ENCODE data around the gene PRR12.

The PRR12 gene

GRCh38 chr19:49597703-49597974, 6.7 kb downstream of the PRR12 start:
- no peaks in the 10 kb centered on the region for H3K9me2 ChIP-seq (replicated peaks; ENCODE audit: insufficient read depth, low read length)
- no peak overlapping the region for H3K27ac ChIP-seq (ENCODE audit: low read length)
- peaks cover 54% of the 10 kb centered on the region for H3K79me2 ChIP-seq (ENCODE audit: low read length)
- H3K9me3 ChIP-seq (replicated peaks; ENCODE audit: insufficient read depth, low read length): no peaks in the 10 kb centered on the region
- no peak for DNase-seq
- H3K4me3 ChIP-seq (ENCODE audit: low read length): no peak overlapping the region
- H3K9ac ChIP-seq (ENCODE audit: low read length): no peak overlapping the region
- no peaks in the 10 kb centered on the region for H3K36me3 ChIP-seq (replicated peaks; ENCODE audit: insufficient read depth, low read length)
- no peaks in the 10 kb centered on the region for H4K20me1 ChIP-seq (ENCODE audit: insufficient read depth, low read length)
- TF ChIP-seq EZH2 (optimal IDR thresholded peaks at IDR 0.05; ENCODE audit: low read depth, low read length) (no peak), EZH2phosphoT487 (IDR thresholded peaks at IDR 0.05; ENCODE audit: low read length) (no peak), CTCF (IDR thresholded peaks at IDR 0.05; ENCODE audit: low read length) (no peak)
- H3K4me1 ChIP-seq (ENCODE audit: low read length): peaks cover 6% of the 10 kb centered on the region
- no peaks in the 10 kb centered on the region for H3K27me3 ChIP-seq (replicated peaks; ENCODE audit: insufficient read depth, low read length)
- H2AFZ ChIP-seq (ENCODE audit: low read length): no peak overlapping the region
- H3K4me2 ChIP-seq (ENCODE audit: low read depth, low read length): no peak overlapping the region
- H3F3A ChIP-seq (ENCODE audit: insufficient read depth, low read length): peaks cover 4% of the 10 kb centered on the region

GRCh38 chr19:49599378-49600295, 8.7 kb downstream of the PRR12 start:
- H3K79me2 ChIP-seq (ENCODE audit: low read length): peaks cover 49% of the 10 kb centered on the region
- H3K9ac ChIP-seq (ENCODE audit: low read length): no peak overlapping the region
- H3K9me3 ChIP-seq (replicated peaks; ENCODE audit: insufficient read depth, low read length): no peaks in the 10 kb centered on the region
- no peaks in the 10 kb centered on the region for H3F3A ChIP-seq (ENCODE audit: insufficient read depth, low read length)
- no peak overlapping the region for H3K27ac ChIP-seq (ENCODE audit: low read length)
- no peak for TF ChIP-seq EZH2phosphoT487 (IDR thresholded peaks at IDR 0.05; ENCODE audit: low read length)
- H4K20me1 ChIP-seq (ENCODE audit: insufficient read depth, low read length): no peaks in the 10 kb centered on the region
- H3K4me2 ChIP-seq (ENCODE audit: low read depth, low read length): no peak overlapping the region
- H3K27me3 ChIP-seq (replicated peaks; ENCODE audit: insufficient read depth, low read length): no peaks in the 10 kb centered on the region
- no peaks in the 10 kb centered on the region for H3K4me1 ChIP-seq (ENCODE audit: low read length)
- no peak overlapping the region for H2AFZ ChIP-seq (ENCODE audit: low read length)
- no peaks in the 10 kb centered on the region for H3K36me3 ChIP-seq (replicated peaks; ENCODE audit: insufficient read depth, low read length)
- no peak overlapping the region for H3K4me3 ChIP-seq (ENCODE audit: low read length)
- DNase-seq: no peak
- H3K9me2 ChIP-seq (replicated peaks; ENCODE audit: insufficient read depth, low read length): no peaks in the 10 kb centered on the region

DNA sequence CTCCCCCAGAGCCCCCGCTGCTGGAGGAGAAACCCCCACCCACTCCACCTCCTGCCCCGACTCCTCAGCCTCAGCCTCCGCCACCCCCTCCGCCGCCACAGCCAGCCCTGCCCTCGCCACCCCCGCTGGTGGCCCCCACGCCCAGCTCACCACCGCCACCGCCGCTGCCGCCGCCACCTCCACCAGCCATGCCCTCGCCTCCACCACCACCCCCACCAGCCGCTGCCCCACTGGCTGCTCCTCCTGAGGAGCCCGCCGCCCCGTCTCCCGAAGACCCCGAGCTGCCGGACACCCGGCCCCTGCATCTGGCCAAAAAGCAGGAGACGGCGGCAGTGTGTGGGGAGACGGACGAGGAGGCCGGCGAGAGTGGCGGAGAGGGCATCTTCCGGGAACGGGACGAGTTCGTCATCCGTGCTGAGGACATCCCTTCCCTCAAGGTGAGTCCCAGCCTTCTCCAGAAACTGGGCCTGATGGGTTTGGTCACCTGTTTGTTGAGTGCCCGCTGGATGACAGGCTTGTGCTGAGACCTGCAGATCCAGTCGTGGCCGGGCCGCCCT, 10.6 kb downstream of the PRR12 start:
- Histone ChIP-seq H3K9me2 (replicated peaks; ENCODE audit: insufficient read depth, low read length) (no peaks in the 10 kb centered on the region), H3K4me2 (ENCODE audit: low read depth, low read length) (no peak overlapping the region), H3K4me3 (ENCODE audit: low read length) (no peak overlapping the region), H3K9ac (ENCODE audit: low read length) (no peak overlapping the region), H4K20me1 (ENCODE audit: insufficient read depth, low read length) (no peaks in the 10 kb centered on the region), H3K9me3 (replicated peaks; ENCODE audit: insufficient read depth, low read length) (no peaks in the 10 kb centered on the region), H2AFZ (ENCODE audit: low read length) (no peak overlapping the region), H3K4me1 (ENCODE audit: low read length) (no peaks in the 10 kb centered on the region), H3F3A (ENCODE audit: insufficient read depth, low read length) (no peaks in the 10 kb centered on the region), H3K79me2 (ENCODE audit: low read length) (peaks cover 44% of the 10 kb centered on the region), H3K27me3 (replicated peaks; ENCODE audit: insufficient read depth, low read length) (no peaks in the 10 kb centered on the region), H3K27ac (ENCODE audit: low read length) (no peak overlapping the region), H3K36me3 (replicated peaks; ENCODE audit: insufficient read depth, low read length) (no peaks in the 10 kb centered on the region)
- TF ChIP-seq EZH2phosphoT487 (IDR thresholded peaks at IDR 0.05; ENCODE audit: low read length): no peak
- no peak for TF ChIP-seq CTCF (IDR thresholded peaks at IDR 0.05; ENCODE audit: low read length)
- no peak for TF ChIP-seq EZH2 (optimal IDR thresholded peaks at IDR 0.05; ENCODE audit: low read depth, low read length)
- no peak for DNase-seq

- Histone ChIP-seq H3K4me1 (ENCODE audit: low read length) (no peaks in the 10 kb centered on the region), H3K9me2 (replicated peaks; ENCODE audit: insufficient read depth, low read length) (no peaks in the 10 kb centered on the region), H3K4me3 (ENCODE audit: low read length) (no peak overlapping the region), H3K27ac (ENCODE audit: low read length) (no peak overlapping the region), H3K4me2 (ENCODE audit: low read depth, low read length) (no peak overlapping the region), H3K27me3 (replicated peaks; ENCODE audit: insufficient read depth, low read length) (no peaks in the 10 kb centered on the region), H3K9me3 (replicated peaks; ENCODE audit: insufficient read depth, low read length) (no peaks in the 10 kb centered on the region), H3K9ac (ENCODE audit: low read length) (no peak overlapping the region), H4K20me1 (ENCODE audit: insufficient read depth, low read length) (no peaks in the 10 kb centered on the region), H2AFZ (ENCODE audit: low read length) (no peak overlapping the region), H3F3A (ENCODE audit: insufficient read depth, low read length) (no peaks in the 10 kb centered on the region), H3K36me3 (replicated peaks; ENCODE audit: insufficient read depth, low read length) (no peaks in the 10 kb centered on the region), H3K79me2 (ENCODE audit: low read length) (peaks cover 49% of the 10 kb centered on the region)
- no peak for DNase-seq
- TF ChIP-seq EZH2 (optimal IDR thresholded peaks at IDR 0.05; ENCODE audit: low read depth, low read length): no peak
- TF ChIP-seq EZH2phosphoT487 (IDR thresholded peaks at IDR 0.05; ENCODE audit: low read length): no peak
- TF ChIP-seq CTCF (IDR thresholded peaks at IDR 0.05; ENCODE audit: low read length): no peak
These were observed 11.8 kb downstream of the PRR12 start for GRCh38 chr19:49602806-49603205.
